ENCODE measurements around the gene SLCO3A1. TPM values are rescaled to one million over a fixed set of nuclear protein-coding genes. Genes with fewer than 3 reads are reported as not detected.

Gene SLCO3A1
- total RNA-seq, 2 experiments from 2014 or later: 29.2 to 29.5 TPM

DNA sequence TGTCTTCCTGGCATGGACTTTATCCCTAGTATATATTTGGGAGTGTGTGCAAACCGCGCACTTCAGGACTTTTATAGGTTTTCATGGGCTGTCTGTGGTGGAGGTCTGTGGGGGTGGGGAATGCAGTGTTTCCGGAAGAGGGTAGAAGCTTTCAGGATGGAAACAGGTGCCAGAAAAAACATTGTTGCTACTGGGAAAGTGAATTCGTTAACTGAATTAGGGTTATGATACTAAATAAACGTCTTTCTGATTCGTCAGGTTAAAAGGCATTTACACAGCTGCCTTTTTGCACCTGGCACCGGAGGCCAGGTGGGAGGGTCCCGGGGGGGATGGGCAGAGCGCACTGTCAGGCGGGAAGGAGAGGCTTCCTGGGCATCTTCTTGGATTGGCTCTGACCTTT lies 62.1 kb downstream of the SLCO3A1 start:
- Mint-ChIP-seq H3K36me3 (peaks cover 13% of the 10 kb centered on the region), H3K4me3 (no peak overlapping the region), H3K9me3 (no peaks in the 10 kb centered on the region), H3K27me3 (no peaks in the 10 kb centered on the region), H3K27ac (no peak overlapping the region), H3K4me1 (peaks cover 7% of the 10 kb centered on the region)
- no peak for DNase-seq
- POLR2A ChIA-PET: no interaction called here
- no peak for ATAC-seq (ENCODE audit: low read depth)

DNA sequence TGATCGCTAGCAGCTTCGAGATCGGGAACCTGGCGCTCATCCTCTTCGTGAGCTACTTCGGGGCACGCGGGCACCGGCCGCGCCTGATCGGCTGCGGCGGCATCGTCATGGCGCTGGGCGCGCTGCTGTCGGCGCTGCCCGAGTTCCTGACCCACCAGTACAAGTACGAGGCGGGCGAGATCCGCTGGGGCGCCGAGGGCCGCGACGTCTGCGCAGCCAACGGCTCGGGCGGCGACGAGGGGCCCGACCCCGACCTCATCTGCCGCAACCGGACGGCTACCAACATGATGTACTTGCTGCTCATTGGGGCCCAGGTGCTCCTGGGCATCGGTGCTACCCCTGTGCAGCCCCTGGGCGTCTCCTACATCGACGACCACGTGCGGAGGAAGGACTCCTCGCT lies 62.5 kb downstream of the SLCO3A1 start:
- H3K27ac Mint-ChIP-seq: no peak overlapping the region
- no peak overlapping the region for H3K4me3 Mint-ChIP-seq
- H3K36me3 Mint-ChIP-seq: peaks cover 13% of the 10 kb centered on the region
- H3K27me3 Mint-ChIP-seq: no peaks in the 10 kb centered on the region
- peaks cover 9% of the 10 kb centered on the region for H3K4me1 Mint-ChIP-seq
- H3K9me3 Mint-ChIP-seq: no peaks in the 10 kb centered on the region
- ATAC-seq (ENCODE audit: low read depth) (no peak), DNase-seq (no peak)
- POLR2A ChIA-PET: no interaction called here

DNA sequence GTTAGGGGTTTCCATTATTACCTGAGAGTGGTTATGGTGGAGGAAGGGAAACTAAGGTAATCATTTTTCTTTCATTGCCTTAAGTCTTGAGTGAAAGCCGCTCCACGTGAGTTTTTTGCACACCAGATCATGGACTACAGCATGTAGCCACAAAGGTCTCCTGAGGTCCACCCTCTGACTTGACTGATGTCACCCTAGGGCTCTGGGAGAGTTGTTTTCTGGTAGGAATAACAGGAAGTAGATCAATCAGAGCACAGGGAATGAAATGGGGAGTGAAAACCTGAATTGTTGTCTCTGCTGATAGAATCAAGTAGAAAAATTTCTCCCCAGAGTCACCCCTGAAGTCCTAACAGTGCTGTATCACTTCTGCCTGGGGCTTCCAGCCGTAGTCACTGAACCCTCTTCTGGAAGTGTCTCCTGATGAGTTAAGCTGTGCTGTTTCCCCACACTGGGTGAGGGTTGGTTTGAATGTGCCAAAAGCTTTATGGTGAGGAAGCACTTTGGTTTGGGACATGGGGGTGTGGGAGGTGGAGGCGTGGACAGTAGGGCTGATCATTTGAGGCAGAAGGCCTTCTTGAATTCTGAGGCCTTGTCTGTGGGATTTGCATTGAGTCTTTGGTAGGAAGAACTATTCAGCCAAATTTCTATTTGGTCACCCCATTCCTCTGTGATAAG lies 64.3 kb downstream of the SLCO3A1 start:
- Mint-ChIP-seq H3K27me3 (no peaks in the 10 kb centered on the region), H3K9me3 (peaks cover 2% of the 10 kb centered on the region), H3K36me3 (peaks cover 13% of the 10 kb centered on the region), H3K4me1 (peaks cover 9% of the 10 kb centered on the region), H3K27ac (no peak overlapping the region), H3K4me3 (no peak overlapping the region)
- DNase-seq (no peak), ATAC-seq (ENCODE audit: low read depth) (no peak)
- POLR2A ChIA-PET: no interaction called here

- DNase-seq (no peak), ATAC-seq (ENCODE audit: low read depth) (no peak)
- Mint-ChIP-seq H3K4me1 (peaks cover 9% of the 10 kb centered on the region), H3K27me3 (no peaks in the 10 kb centered on the region), H3K36me3 (peaks cover 13% of the 10 kb centered on the region), H3K9me3 (peaks cover 2% of the 10 kb centered on the region), H3K4me3 (no peak overlapping the region), H3K27ac (no peak overlapping the region)
- POLR2A ChIA-PET: no interaction called here
Observed at GRCh38 chr15:91919014-91919534, 65.6 kb downstream of the SLCO3A1 start.

DNA sequence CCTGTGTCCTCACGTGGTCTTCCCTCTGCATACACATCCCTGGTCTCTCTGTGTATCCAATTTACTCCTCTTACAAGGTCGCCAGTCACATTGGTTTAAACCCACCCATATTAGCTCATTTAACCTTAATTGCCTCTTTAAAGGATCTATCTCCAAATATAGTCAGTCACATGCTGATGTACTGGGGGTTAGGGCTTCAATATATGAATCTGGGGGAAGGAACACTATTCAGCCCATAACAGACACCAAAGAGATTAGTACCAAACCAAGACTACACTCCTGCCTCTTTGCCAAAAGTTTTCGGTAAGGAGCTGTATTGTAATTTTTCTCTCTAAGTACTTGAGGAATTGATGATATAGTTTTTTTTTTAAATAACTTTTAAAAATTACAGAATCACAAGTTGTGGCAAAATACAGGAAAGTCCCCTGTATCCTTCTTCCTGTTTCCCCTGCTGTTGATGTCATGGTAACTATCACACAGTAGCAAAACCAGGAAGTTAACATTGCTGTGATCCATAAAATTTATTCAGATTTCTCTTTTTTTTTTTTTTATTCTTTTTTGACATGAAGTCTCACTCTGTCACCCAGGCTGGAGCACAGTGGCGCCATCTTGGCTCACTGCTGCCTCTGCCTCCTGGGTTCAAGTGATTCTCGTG lies 67.8 kb downstream of the SLCO3A1 start:
- no peaks in the 10 kb centered on the region for H3K27me3 Mint-ChIP-seq
- no peak overlapping the region for H3K27ac Mint-ChIP-seq
- H3K4me3 Mint-ChIP-seq: no peak overlapping the region
- ATAC-seq (ENCODE audit: low read depth) (no peak), DNase-seq (no peak)
- peaks cover 2% of the 10 kb centered on the region for H3K9me3 Mint-ChIP-seq
- peaks cover 9% of the 10 kb centered on the region for H3K4me1 Mint-ChIP-seq
- POLR2A ChIA-PET: no interaction called here
- H3K36me3 Mint-ChIP-seq: peaks cover 13% of the 10 kb centered on the region

GRCh38 chr15:91921843-91922198 lies 68.3 kb downstream of the SLCO3A1 start:
- H3K4me1 Mint-ChIP-seq: peaks cover 9% of the 10 kb centered on the region
- ATAC-seq (ENCODE audit: low read depth) (no peak), DNase-seq (no peak)
- H3K27ac Mint-ChIP-seq: no peak overlapping the region
- peaks cover 9% of the 10 kb centered on the region for H3K36me3 Mint-ChIP-seq
- H3K4me3 Mint-ChIP-seq: no peak overlapping the region
- POLR2A ChIA-PET: no interaction called here
- H3K27me3 Mint-ChIP-seq: no peaks in the 10 kb centered on the region
- H3K9me3 Mint-ChIP-seq: peaks cover 2% of the 10 kb centered on the region

- no peak overlapping the region for H3K27ac Mint-ChIP-seq
- peaks cover 4% of the 10 kb centered on the region for H3K36me3 Mint-ChIP-seq
- DNase-seq: no peak
- no peak for ATAC-seq (ENCODE audit: low read depth)
- no peak overlapping the region for H3K4me3 Mint-ChIP-seq
- no peaks in the 10 kb centered on the region for H3K27me3 Mint-ChIP-seq
- POLR2A ChIA-PET: no interaction called here
- peaks cover 9% of the 10 kb centered on the region for H3K4me1 Mint-ChIP-seq
- H3K9me3 Mint-ChIP-seq: peaks cover 2% of the 10 kb centered on the region
Observed at GRCh38 chr15:91922646-91923547, 69.4 kb downstream of the SLCO3A1 start.

DNA sequence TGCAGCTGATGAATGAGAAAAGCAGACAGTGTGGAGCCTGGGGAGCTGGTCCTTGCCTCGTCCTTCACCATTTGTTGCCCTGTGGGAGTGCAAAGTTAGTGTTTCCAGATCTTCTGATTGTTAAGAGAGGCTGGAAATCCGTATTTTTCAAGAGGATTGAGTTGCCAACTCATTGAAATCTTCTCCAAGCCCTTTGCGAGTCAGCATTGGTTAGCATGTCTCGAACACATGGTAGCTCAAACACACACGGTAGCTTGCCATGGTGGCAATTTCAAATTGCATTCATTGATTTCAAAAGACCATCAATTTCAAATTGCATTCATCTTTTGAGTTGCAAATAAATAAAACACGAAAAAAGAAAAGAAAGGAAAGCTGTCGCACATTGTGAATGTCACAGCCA lies 70.7 kb downstream of the SLCO3A1 start:
- Mint-ChIP-seq H3K9me3 (peaks cover 2% of the 10 kb centered on the region), H3K27ac (no peak overlapping the region), H3K4me1 (peaks cover 9% of the 10 kb centered on the region), H3K36me3 (peaks cover 4% of the 10 kb centered on the region), H3K4me3 (no peak overlapping the region), H3K27me3 (no peaks in the 10 kb centered on the region)
- POLR2A ChIA-PET: no interaction called here
- DNase-seq (no peak), ATAC-seq (ENCODE audit: low read depth) (no peak)

- POLR2A ChIA-PET: no interaction called here
- H3K4me1 Mint-ChIP-seq: peaks cover 9% of the 10 kb centered on the region
- peaks cover 4% of the 10 kb centered on the region for H3K36me3 Mint-ChIP-seq
- ATAC-seq (ENCODE audit: low read depth): no peak
- DNase-seq: no peak
- H3K27me3 Mint-ChIP-seq: no peaks in the 10 kb centered on the region
- no peak overlapping the region for H3K4me3 Mint-ChIP-seq
- H3K9me3 Mint-ChIP-seq: peaks cover 2% of the 10 kb centered on the region
- no peak overlapping the region for H3K27ac Mint-ChIP-seq
Observed at GRCh38 chr15:91924837-91925495, 71.5 kb downstream of the SLCO3A1 start.

DNA sequence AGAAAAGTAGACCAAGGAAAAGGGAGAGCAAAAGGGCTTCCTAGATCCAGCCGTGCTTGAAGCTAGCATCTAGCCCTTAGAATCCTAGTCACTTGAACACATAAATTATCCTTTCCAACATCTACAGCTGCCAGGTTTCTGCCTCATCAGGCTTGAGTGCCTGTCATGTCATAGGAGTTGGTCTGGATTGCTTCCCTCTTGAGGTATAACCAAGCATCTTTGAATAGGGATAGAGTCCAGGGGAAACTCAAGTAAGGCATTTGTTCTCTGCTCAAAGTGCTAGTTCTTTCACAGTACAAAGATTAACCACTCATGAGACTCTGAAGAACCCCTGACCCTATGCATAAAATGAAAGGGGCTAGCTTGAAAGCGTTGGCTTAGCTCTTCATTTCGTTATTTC lies 72.3 kb downstream of the SLCO3A1 start:
- Mint-ChIP-seq H3K4me1 (peaks cover 8% of the 10 kb centered on the region), H3K9me3 (peaks cover 2% of the 10 kb centered on the region), H3K36me3 (peaks cover 2% of the 10 kb centered on the region), H3K4me3 (no peak overlapping the region), H3K27me3 (no peaks in the 10 kb centered on the region), H3K27ac (no peak overlapping the region)
- POLR2A ChIA-PET: no interaction called here
- DNase-seq: no peak
- no peak for ATAC-seq (ENCODE audit: low read depth)

GRCh38 chr15:91926908-91927270 lies 73.4 kb downstream of the SLCO3A1 start:
- Mint-ChIP-seq H3K4me1 (peaks cover 2% of the 10 kb centered on the region), H3K4me3 (no peak overlapping the region), H3K27ac (no peak overlapping the region), H3K9me3 (peaks cover 1% of the 10 kb centered on the region), H3K36me3 (peaks cover 2% of the 10 kb centered on the region), H3K27me3 (no peaks in the 10 kb centered on the region)
- POLR2A ChIA-PET: no interaction called here
- ATAC-seq (ENCODE audit: low read depth) (no peak), DNase-seq (no peak)

GRCh38 chr15:91927585-91927984 lies 74.1 kb downstream of the SLCO3A1 start:
- H3K27ac Mint-ChIP-seq: no peak overlapping the region
- H3K36me3 Mint-ChIP-seq: peaks cover 2% of the 10 kb centered on the region
- DNase-seq (no peak), ATAC-seq (ENCODE audit: low read depth) (no peak)
- no peaks in the 10 kb centered on the region for H3K9me3 Mint-ChIP-seq
- POLR2A ChIA-PET: no interaction called here
- no peaks in the 10 kb centered on the region for H3K27me3 Mint-ChIP-seq
- H3K4me1 Mint-ChIP-seq: no peaks in the 10 kb centered on the region
- no peak overlapping the region for H3K4me3 Mint-ChIP-seq

DNA sequence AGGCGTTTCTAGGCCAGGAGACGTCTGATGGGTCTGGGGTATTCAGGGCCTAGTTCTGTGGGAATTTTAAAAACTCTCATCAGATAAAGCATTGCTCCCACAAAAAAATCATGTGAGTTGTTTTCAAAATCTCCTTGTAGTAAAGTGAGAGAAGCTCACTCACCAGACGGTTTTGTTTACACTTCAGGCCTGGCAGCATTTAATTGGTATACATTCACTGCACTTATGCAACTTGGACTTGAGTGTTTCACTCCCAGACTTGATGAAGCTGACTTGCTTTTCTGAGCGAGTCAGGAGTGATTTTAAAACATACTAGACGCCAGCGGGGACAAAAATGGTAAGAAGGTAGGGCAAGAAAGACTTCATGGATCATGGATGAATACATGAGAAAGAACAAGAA lies 75.2 kb downstream of the SLCO3A1 start:
- Mint-ChIP-seq H3K27ac (no peak overlapping the region), H3K4me1 (no peaks in the 10 kb centered on the region), H3K9me3 (peaks cover 2% of the 10 kb centered on the region), H3K27me3 (no peaks in the 10 kb centered on the region), H3K36me3 (peaks cover 2% of the 10 kb centered on the region), H3K4me3 (no peak overlapping the region)
- ATAC-seq (ENCODE audit: low read depth) (no peak), DNase-seq (no peak)
- POLR2A ChIA-PET: no interaction called here
